ENCODE measurements around the gene ZKSCAN1.

The ZKSCAN1 gene

DNA sequence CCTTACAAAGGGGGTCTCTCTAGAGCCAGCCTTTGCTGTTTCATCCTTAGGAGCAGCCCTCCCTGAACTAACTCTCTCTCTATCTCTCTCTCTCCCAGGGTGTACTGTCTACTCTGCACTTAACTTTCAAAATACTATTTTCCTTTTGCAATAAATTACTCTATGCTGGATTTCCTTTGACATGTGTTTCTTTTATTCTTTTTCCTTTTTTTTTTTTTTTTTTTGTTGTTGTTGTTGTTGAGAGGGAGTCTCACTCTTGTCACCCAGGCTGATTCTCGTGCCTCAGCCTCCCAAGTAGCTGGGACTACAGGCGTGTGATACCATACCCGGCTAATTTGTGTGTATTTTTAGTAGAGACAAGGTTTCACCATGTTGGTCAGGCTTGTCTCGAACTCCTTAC, 67.6 kb downstream of the ZKSCAN1 start:
- no peak for DNase-seq

DNA sequence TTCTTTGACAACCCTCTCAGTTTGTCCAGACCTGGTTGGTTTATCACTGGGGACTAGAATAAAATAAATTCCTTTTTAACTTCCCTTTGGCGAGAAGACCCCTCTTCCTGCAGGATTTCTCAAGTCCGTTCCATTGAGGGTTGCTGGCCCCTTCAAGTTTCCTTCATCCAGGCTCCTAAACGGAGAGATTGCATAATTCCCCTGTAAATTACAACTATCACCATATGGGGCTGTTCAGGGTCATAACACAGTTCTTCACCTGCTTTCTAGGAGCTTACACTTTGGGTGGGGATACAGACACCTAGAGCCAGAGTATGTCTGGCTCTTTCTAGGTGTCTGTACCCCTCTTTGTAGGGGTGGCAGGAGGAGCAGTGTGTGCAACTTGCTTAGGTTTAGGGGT, 70.1 kb downstream of the ZKSCAN1 start:
- no peak for DNase-seq

DNA sequence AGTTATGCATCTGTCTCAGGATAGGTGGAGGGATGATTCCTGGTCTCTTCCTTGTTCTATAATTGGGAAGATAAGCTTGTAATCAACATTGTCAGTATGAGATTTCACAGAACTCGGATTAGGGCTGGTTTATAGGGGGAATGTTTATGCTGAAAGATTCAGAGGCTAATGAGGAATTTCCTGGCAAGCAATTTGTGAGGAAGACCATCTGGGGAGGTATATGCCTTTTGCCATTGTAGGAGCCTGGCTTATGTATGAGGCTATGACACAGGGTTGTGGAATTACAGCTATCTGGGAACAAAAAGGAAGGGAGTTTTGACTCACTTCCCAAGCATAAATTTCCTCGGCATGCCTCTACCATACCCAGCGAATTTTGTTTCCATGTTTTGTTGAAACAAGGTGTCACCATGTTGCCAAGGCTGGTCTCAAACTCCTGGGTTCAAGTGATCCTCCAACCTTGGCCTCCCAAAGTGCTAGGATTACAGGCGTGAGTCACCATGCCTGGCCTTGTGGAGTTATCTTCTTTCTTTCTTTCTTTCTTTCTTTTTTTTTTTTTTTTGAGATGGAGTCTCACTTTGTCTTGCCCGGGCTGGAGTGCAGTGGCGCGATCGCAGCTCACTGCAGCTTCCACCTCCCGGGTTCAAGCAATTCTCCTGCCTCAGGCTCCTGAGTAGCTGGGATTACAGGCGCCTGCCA, 71.8 kb downstream of the ZKSCAN1 start:
- DNase-seq: no peak

DNA sequence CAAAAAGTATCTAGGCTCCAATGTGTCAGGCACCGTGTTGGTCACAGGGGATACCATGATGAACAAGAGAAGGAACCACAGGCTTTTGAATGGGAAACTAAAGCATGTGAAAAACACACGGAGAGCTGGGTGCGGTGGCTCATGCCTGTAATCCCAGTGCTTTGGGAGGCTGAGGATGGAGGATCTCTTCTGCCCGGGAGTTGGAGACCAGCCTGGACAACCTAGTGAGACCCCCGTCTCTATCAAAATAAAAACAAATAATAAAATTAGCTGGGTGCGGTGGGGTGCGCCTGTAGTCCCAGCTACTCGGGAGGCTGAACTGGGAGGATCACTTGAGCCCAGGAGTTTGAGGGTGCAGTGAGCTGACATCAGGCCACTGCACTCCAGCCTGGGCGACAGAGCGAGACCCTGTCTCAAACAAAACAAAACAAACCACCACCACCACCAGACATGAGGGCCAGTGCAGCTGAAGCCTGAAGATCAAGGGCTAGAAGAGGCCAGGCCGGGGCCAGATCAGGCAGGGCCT, 72.8 kb downstream of the ZKSCAN1 start:
- DNase-seq: no peak

DNA sequence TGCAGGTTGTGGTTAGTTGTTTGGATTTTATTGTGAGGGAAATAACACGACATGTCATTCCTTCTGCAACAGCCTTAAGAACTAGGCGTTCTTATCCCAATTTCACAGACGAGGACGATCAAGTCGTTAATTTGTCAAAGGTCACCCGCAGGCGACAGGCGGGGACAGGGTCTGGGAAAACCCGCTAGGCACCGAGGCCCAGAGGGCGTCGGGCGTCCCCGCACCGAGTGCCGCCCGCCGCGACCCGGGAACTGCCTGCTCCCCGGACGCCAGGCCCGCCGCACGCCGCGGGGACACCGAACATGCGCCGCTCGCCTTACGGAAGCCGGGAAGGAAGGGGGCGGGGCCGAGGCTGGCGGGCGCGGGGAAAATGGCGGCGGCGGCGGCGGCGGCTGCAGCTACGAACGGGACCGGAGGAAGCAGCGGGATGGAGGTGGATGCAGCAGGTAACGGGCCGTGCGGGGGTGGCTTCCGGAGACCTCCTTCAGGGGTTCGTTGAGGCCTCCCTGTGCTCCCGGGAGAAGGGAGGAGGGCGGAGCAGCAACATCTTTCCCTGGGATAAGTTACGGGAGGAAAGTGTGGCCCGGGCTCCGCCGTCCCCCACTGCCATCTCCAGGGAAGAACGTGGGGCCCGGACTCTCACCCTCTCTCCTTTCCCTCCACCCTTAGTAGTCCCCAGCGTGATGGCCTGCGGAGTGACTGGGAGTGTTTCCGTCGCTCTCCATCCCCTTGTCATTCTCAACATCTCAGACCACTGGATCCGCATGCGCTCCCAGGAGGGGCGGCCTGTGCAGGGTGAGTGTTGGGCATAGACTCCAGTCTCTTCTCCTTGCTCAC, 73.4 kb downstream of the ZKSCAN1 start, which contains the start of gene COPS6:
Gene COPS6, plus strand, starts transcription at position 349 of the 837 bp plus-strand sequence. Its CDS starts 22 bp downstream, at position 371.
- DNase-seq: peak; percentile 87

DNA sequence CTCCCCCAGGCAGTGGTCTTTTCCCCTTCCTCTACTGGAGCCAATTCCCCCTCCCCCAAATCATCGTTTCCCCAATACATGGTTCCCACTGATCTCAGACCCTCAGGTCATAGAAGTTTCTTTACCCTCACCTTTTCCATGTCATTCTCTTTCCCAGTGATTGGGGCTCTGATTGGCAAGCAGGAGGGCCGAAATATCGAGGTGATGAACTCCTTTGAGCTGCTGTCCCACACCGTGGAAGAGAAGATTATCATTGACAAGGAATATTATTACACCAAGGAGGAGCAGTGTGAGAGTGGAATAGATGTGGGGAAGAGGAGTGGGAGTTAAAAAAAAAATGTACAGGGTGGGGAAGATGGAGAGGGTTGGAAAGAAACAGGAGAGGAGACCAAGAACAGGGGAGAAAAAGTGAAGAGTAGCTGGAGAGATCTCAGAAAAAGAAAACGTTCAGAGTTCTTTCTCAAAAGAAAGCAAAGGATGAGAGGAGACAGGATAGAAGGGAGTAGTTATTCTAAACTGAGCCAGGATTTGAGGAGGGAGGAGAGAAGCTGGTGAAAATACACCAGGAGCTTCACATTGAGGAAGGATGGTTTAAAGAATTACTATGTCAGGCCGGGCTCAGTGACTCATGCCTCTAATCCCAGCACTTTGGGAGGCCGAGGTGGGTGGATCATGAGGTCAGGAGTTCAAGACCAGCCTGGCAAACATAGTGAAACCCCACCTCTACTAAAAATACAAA, 74.2 kb downstream of the ZKSCAN1 start:
- DNase-seq: no peak

DNA sequence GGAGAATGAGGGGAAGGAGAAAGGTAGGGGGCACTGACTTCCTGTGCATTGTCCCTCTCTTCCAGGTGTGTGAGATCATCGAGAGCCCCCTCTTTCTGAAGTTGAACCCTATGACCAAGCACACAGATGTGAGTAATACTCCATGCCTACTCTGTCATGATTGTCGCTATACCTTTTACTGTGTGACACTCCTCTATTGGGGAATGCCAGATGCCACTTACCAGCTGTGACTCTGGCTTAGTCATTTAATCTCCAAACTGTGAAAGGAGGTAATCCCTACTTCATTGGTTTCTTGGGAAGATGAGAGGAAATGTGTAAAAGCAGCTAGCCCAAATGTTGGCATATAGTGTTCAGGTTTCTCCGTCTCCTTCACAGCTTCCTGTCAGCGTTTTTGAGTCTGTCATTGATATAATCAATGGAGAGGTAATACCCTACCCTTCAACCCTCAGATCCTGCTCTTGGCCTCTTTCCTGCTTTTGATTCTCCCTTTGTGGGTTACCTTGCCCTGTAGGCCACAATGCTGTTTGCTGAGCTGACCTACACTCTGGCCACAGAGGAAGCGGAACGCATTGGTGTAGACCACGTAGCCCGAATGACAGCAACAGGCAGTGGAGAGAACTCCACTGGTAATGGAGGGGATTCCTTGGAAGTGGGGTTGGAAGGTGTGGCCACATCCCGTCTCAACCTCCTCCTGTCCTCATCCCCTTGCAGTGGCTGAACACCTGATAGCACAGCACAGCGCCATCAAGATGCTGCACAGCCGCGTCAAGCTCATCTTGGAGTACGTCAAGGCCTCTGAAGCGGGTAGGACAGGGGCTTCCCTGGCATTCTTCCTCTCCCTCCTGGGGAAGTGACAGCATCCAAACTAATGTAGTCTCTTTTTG, 75.4 kb downstream of the ZKSCAN1 start:
- DNase-seq: no peak

Measured in femur (tissue), 1 donor.